Trophoblast cell (in vitro differentiated cells and primary cell): ENCODE data around the gene USF2.

Experiments used
- DNase-seq, 2 donors: peaks; one replicate each; pipeline ENCODE4 v3.0.0-alpha.2; 2016
- H2AFZ ChIP-seq: 2 replicates; pipeline ENCODE4 v1.6.1; 2013; ENCODE audit warnings: low read length, moderate library complexity, mild to moderate bottlenecking; ENCODE audit not compliant: insufficient read depth, poor library complexity
- H2AK5ac ChIP-seq: 2 replicates; pipeline ENCODE4 v1.6.1; 2013; ENCODE audit warnings: mild to moderate bottlenecking, low read length
- H2BK120ac ChIP-seq: 2 replicates; pipeline ENCODE4 v1.6.1; 2013; ENCODE audit warnings: low read length, mild to moderate bottlenecking, moderate library complexity; ENCODE audit not compliant: insufficient read depth, poor library complexity
- H2BK12ac ChIP-seq: 2 replicates; pipeline ENCODE4 v1.6.1; 2013; ENCODE audit warnings: mild to moderate bottlenecking, low read length, moderate library complexity
- H2BK5ac ChIP-seq: 2 replicates; pipeline ENCODE4 v1.6.1; 2013; ENCODE audit warnings: low read length, low read depth, moderate library complexity, mild to moderate bottlenecking; ENCODE audit not compliant: poor library complexity
- H3K14ac ChIP-seq: 2 replicates; pipeline ENCODE4 v1.6.1; 2013; ENCODE audit warnings: mild to moderate bottlenecking, low read length
- H3K18ac ChIP-seq: 2 replicates; pipeline ENCODE4 v1.6.1; 2013; ENCODE audit warnings: mild to moderate bottlenecking, low read length
- H3K23ac ChIP-seq: 2 replicates; pipeline ENCODE4 v1.6.1; 2013; ENCODE audit warnings: low read length
- H3K27ac ChIP-seq: 2 replicates; pipeline ENCODE4 v1.5.1; 2013; ENCODE audit warnings: low read depth, mild to moderate bottlenecking, inconsistent platforms, low read length, moderate library complexity
- H3K27me3 ChIP-seq: 2 replicates; pipeline ENCODE4 v1.6.1; 2013; ENCODE audit warnings: inconsistent platforms, mild to moderate bottlenecking, low read length, moderate library complexity; ENCODE audit not compliant: insufficient read depth
- H3K36me3 ChIP-seq, 2 experiments: 1 replicate in 1 of 2; 2 replicates in 1 of 2; pipeline ENCODE4 v1.6.1; 2013; ENCODE audit warnings: low read length in 2 of 2, mild to moderate bottlenecking in 2 of 2, moderate library complexity in 1 of 2; ENCODE audit not compliant: insufficient read depth in 2 of 2, control insufficient read depth in 1 of 2
- H3K4ac ChIP-seq: 2 replicates; pipeline ENCODE4 v1.6.1; 2013; ENCODE audit warnings: low read depth, mild to moderate bottlenecking, low read length, moderate library complexity
- H3K4me1 ChIP-seq, 2 experiments: 1 replicate in 1 of 2; 2 replicates in 1 of 2; pipeline ENCODE4 v1.6.1; 2013; ENCODE audit warnings: low read length in 2 of 2, mild to moderate bottlenecking in 2 of 2, moderate library complexity in 1 of 2; ENCODE audit not compliant: insufficient read depth in 2 of 2, control insufficient read depth in 1 of 2
- H3K4me2 ChIP-seq: 2 replicates; pipeline ENCODE4 v1.6.1; 2013; ENCODE audit warnings: inconsistent platforms, mild to moderate bottlenecking, low read length, moderate library complexity
- H3K4me3 ChIP-seq: 2 replicates; pipeline ENCODE4 v1.5.1; 2013; ENCODE audit warnings: mild to moderate bottlenecking, low read depth, low read length, inconsistent platforms
- H3K79me1 ChIP-seq: one replicate; pipeline ENCODE4 v1.6.1; 2013; ENCODE audit warnings: low read length
- H3K79me2 ChIP-seq: 2 replicates; pipeline ENCODE4 v1.6.1; 2013; ENCODE audit warnings: low read length, mild to moderate bottlenecking; ENCODE audit not compliant: control insufficient read depth, insufficient read depth, poor library complexity
- H3K9ac ChIP-seq: 2 replicates; pipeline ENCODE4 v1.6.1; 2013; ENCODE audit warnings: mild to moderate bottlenecking, low read length
- H3K9me3 ChIP-seq: 2 replicates; pipeline ENCODE4 v1.6.1; 2013; ENCODE audit warnings: low read depth, mild to moderate bottlenecking, control low read depth, inconsistent platforms, low read length; ENCODE audit not compliant: insufficient read depth
- H4K12ac ChIP-seq: 2 replicates; pipeline ENCODE4 v1.6.1; 2013; ENCODE audit warnings: low read depth, mild to moderate bottlenecking, low read length, moderate library complexity
- H4K8ac ChIP-seq: 2 replicates; pipeline ENCODE4 v1.6.1; 2013; ENCODE audit warnings: low read depth, mild to moderate bottlenecking, low read length, moderate library complexity
- H4K91ac ChIP-seq: one replicate; pipeline ENCODE4 v1.6.1; 2013; ENCODE audit warnings: low read depth, mild to moderate bottlenecking, low read length, moderate library complexity
- WGBS: extraction: QIAGEN DNeasy Blood & Tissue Kit; methylation state at CpG from one replicate; pipeline ENCODE4 v1.1.7; 2013; ENCODE audit warnings: missing lambda C conversion rate; ENCODE audit not compliant: insufficient read length, insufficient coverage; ENCODE audit errors: extremely low coverage; 5-methylcytosine and 5-hydroxymethylcytosine counted together

Gene USF2

DNA sequence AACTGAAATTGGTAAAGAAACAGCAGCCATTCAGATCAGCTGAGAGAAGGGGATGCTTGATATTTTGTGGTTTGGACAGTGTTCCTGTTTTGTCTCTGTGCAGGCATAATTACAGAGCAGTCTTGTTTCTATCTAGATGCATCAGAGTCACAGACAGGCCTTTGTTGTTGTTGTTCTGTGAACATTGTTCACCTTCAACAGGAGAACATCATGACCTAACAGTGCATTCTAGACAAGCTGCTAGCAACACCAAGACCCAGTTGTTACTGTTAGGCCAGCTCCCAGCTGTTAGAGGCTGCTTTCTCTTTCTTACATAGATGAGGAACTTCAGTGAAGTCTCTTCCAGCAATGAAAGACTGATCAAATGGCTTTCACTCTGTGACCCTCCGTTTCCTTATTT lies 28.4 kb upstream of the USF2 start:
- DNase-seq: no peak
- Histone ChIP-seq H2BK120ac (no peak overlapping the region), H2AK5ac (no peak overlapping the region), H2BK12ac (no peak overlapping the region), H3K79me1 (no peaks in the 10 kb centered on the region), H4K12ac (no peak overlapping the region), H3K36me3 (no peaks in the 10 kb centered on the region), H3K14ac (no peak overlapping the region), H2BK5ac (no peak overlapping the region), H3K4ac (no peak overlapping the region), H2AFZ (no peak overlapping the region), H3K4me2 (no peak overlapping the region), H3K9me3 (no peaks in the 10 kb centered on the region), H3K79me2 (no peaks in the 10 kb centered on the region), H3K23ac (no peak overlapping the region), H3K27ac (no peak overlapping the region), H3K4me3 (no peak overlapping the region), H3K9ac (no peak overlapping the region), H3K18ac (no peak overlapping the region), H3K27me3 (no peaks in the 10 kb centered on the region), H4K8ac (no peak overlapping the region), H4K91ac (no peak overlapping the region), H3K4me1 (no peaks in the 10 kb centered on the region)
- WGBS: no CpG with 5 or more reads among the region's 1 CpG

GRCh38 chr19:35241417-35241816 lies 27.3 kb upstream of the USF2 start:
- H2AFZ ChIP-seq: no peak overlapping the region
- no peaks in the 10 kb centered on the region for H3K4me1 ChIP-seq
- DNase-seq: no peak
- H2AK5ac ChIP-seq: no peak overlapping the region
- no peak overlapping the region for H3K23ac ChIP-seq
- no peaks in the 10 kb centered on the region for H3K79me2 ChIP-seq
- no peaks in the 10 kb centered on the region for H3K9me3 ChIP-seq
- WGBS: no CpG with 5 or more reads among the region's 1 CpG
- H3K79me1 ChIP-seq: no peaks in the 10 kb centered on the region
- no peak overlapping the region for H3K4me3 ChIP-seq
- H3K9ac ChIP-seq: no peak overlapping the region
- H4K91ac ChIP-seq: no peak overlapping the region
- no peak overlapping the region for H3K4ac ChIP-seq
- H2BK120ac ChIP-seq: no peak overlapping the region
- no peak overlapping the region for H3K27ac ChIP-seq
- no peak overlapping the region for H4K8ac ChIP-seq
- H2BK12ac ChIP-seq: no peak overlapping the region
- H3K14ac ChIP-seq: no peak overlapping the region
- no peak overlapping the region for H4K12ac ChIP-seq
- H3K27me3 ChIP-seq: no peaks in the 10 kb centered on the region
- H3K4me2 ChIP-seq: no peak overlapping the region
- H3K18ac ChIP-seq: no peak overlapping the region
- no peak overlapping the region for H2BK5ac ChIP-seq
- H3K36me3 ChIP-seq: no peaks in the 10 kb centered on the region

- no peak overlapping the region for H2AK5ac ChIP-seq
- H2BK120ac ChIP-seq: no peak overlapping the region
- H3K18ac ChIP-seq: no peak overlapping the region
- H2AFZ ChIP-seq: no peak overlapping the region
- no peak overlapping the region for H2BK5ac ChIP-seq
- no peak overlapping the region for H3K23ac ChIP-seq
- WGBS: no CpG with 5 or more reads among the region's 4 CpGs
- H3K4me1 ChIP-seq: peaks cover 10 to 12% of the 10 kb centered on the region in 2 experiments
- no peak overlapping the region for H2BK12ac ChIP-seq
- no peak for DNase-seq
- no peak overlapping the region for H4K91ac ChIP-seq
- H3K36me3 ChIP-seq: peaks cover 12% of the 10 kb centered on the region in 2 experiments
- H4K8ac ChIP-seq: no peak overlapping the region
- H3K4me2 ChIP-seq: no peak overlapping the region
- no peak overlapping the region for H3K4ac ChIP-seq
- H3K27me3 ChIP-seq: no peaks in the 10 kb centered on the region
- no peak overlapping the region for H3K9ac ChIP-seq
- no peak overlapping the region for H3K4me3 ChIP-seq
- H3K14ac ChIP-seq: no peak overlapping the region
- H3K27ac ChIP-seq: no peak overlapping the region
- H3K9me3 ChIP-seq: no peaks in the 10 kb centered on the region
- peaks cover 13% of the 10 kb centered on the region for H3K79me1 ChIP-seq
- peaks cover 15% of the 10 kb centered on the region for H3K79me2 ChIP-seq
- no peak overlapping the region for H4K12ac ChIP-seq
Measured at GRCh38 chr19:35246466-35247092, 22.2 kb upstream of the USF2 start.

DNA sequence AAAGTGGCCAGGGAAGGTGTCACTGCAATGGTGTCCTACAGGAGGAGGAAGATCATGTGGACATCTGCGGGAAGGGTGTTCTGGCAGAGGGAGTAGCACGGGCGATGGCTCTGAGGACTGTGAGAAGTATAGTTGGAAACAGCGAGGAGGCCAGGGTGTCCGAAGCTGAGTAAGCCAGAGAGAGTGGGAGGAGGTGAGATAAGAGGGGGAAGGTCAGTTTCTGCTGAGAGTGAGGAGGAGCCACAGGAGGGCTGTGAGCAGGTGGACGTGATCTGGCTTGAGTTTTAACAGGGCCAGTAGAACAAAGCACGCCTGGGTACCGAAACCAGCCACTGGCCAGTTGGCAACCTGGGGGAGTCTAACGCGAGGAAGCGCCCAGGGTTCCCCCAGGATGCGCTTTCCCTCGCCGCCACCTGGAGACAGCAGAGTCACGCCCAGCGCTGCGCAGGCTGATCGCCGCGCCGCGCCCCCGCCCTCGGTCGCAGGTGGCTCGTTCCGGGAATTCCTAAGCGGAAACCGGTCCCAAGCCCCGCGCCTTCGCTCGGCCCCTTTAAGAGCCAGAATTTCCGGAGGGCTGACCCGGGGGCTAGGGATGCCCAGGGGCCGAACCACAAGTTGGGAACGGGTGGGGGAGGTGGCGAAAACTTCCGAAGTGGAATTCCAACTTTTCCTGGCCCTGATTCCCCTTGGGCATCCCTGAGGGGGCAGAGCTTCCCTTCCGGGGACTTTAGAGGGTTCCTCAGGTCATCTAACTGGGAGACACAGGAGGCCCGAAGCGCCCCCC lies 21.0 kb upstream of the USF2 start:
- peaks cover 10 to 12% of the 10 kb centered on the region in 2 experiments for H3K4me1 ChIP-seq

More for the DNA sequence above, 21.0 kb upstream of the USF2 start:
- Histone ChIP-seq H4K91ac (peak overlapping the region; percentile 74), H4K12ac (peak overlapping the region; percentile 28), H2AFZ (peak overlapping the region; percentile 47), H3K4me3 (peak overlapping the region; percentile 95), H2BK12ac (no peak overlapping the region), H3K79me2 (peaks cover 15% of the 10 kb centered on the region), H3K27ac (peak overlapping the region; percentile 91), H3K9ac (peak overlapping the region; percentile 55), H3K27me3 (no peaks in the 10 kb centered on the region), H3K9me3 (no peaks in the 10 kb centered on the region), H3K14ac (peak overlapping the region; percentile 78), H3K36me3 (peaks cover 13% of the 10 kb centered on the region in 2 experiments), H2BK120ac (peak overlapping the region; percentile 82), H3K4me2 (peak overlapping the region; percentile 92), H3K18ac (peak overlapping the region; percentile 56), H2AK5ac (no peak overlapping the region), H4K8ac (peak overlapping the region; percentile 90), H3K4ac (no peak overlapping the region), H2BK5ac (peak overlapping the region; percentile 83), H3K79me1 (peaks cover 13% of the 10 kb centered on the region), H3K23ac (no peak overlapping the region)
- no CpG with 5 or more reads among the region's 42 CpGs for WGBS
- peak; percentile 97 to 100 for DNase-seq
